Measurements from ENCODE around the gene DIRAS1. TPM values are rescaled to one million over a fixed set of nuclear protein-coding genes. Genes with fewer than 3 reads are reported as not detected.

DIRAS1 gene
- total RNA-seq, 2 donors from 2014 or later, result 3.8 to 24.6 TPM

DNA sequence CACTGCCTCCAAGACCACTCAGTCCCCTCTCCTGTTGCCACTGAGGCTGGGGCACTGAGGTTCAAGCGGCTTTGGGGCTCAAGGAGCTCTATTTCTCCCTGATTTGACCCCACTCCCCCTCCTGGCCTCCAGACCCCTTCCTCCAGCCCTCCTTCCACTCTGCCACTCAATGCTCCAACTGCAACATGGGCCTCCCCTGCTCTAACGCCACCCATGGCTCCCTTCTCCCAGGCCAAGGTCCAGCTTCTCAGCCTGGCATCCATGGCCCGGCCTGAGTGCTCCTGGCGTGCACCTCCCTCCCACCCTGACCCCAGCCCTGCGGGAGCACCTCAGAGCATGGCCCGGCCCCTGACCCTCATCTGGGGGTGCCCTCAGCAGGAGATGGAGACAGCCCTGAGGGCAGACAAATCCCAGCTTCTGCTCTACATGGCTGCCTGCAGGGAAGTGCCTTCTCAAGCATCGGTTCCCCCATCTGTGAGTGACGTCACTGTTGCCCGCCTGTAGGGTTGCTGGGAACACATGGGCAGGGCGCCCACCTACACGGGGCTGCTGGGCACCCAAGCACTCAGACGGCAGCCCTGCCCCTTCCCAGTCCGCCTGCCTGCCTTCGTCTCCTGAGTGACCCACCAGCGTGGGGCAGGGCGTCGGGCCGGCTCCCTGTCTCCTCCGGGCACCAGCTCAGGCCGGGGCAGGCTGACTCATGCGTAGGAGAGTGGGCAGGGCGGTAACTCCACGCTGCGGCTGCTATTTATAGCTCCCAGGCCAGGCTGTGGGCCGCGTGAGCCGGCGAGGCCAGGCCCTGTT, 1.6 kb upstream of the DIRAS1 start:
- no peak overlapping the region for H3K4me3 ChIP-seq
- DNase-seq (ENCODE audit: low spot score), result no peak
- no peaks in the 10 kb centered on the region for H3K36me3 ChIP-seq
- 54% methylated on average over 16 of the region's 28 CpGs for WGBS
- no peaks in the 10 kb centered on the region for H3K9me3 ChIP-seq
- H3K27ac ChIP-seq, result no peak overlapping the region
- peaks cover 7% of the 10 kb centered on the region for H3K4me1 ChIP-seq (replicated peaks)
- TF ChIP-seq, protein P1, sequence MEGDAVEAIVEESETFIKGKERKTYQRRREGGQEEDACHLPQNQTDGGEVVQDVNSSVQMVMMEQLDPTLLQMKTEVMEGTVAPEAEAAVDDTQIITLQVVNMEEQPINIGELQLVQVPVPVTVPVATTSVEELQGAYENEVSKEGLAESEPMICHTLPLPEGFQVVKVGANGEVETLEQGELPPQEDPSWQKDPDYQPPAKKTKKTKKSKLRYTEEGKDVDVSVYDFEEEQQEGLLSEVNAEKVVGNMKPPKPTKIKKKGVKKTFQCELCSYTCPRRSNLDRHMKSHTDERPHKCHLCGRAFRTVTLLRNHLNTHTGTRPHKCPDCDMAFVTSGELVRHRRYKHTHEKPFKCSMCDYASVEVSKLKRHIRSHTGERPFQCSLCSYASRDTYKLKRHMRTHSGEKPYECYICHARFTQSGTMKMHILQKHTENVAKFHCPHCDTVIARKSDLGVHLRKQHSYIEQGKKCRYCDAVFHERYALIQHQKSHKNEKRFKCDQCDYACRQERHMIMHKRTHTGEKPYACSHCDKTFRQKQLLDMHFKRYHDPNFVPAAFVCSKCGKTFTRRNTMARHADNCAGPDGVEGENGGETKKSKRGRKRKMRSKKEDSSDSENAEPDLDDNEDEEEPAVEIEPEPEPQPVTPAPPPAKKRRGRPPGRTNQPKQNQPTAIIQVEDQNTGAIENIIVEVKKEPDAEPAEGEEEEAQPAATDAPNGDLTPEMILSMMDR (IDR thresholded peaks at IDR 0.05), result no peak
- TF ChIP-seq POLR2AphosphoS5 (IDR thresholded peaks at IDR 0.05) (no peak), POLR2A (IDR thresholded peaks at IDR 0.05) (no peak)
- intact Hi-C loops (cut with DNase I), result no loop called here
- H3K27me3 ChIP-seq (replicated peaks; ENCODE audit: insufficient read depth), result no peaks in the 10 kb centered on the region

DNA sequence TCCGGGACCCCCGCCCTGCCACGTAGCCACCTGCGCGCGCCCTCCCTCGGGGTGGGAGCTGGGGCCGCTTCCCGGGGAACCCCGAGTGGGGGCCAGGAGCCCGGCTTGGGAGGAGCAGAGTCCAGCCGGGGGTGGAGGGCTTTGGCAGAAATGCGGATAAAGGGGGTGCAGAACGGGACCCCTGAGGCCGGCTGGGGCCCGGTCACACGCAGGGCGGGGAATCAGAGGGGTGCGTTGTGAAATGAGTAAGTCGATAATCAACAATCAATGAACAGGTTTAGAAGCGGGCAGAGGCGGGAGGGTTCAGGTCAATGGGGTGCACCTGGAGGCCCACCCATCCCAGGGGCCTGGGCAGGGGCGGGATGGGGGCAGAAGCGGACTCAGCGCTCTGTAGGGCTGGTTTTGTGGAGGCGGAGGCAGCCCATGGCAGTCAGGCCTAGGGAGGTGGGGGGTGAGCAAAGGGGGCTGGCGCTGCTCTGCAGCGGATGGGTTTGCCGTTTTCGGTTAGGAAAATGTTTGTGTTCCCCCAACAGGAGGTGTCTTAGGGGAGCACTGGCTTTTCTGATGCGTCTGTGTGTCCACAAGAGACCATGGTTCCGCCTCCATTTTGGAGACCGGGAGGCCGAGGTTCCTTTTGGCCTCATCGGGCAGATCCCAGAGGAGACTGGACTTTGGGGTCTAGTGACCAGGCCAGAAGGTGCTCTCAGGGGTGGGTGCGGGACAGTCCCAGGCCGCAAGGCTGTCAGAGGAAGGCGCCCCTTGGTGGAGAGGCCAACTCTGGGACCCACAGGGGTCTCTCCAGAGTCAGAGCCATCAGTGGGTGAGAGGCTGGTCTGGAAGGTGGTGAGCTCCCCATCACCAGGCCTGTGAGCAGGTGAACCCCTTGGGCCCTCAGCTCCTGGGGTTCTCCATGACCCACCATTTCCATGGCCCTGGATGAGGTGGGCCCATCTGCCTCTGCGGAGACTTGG, 683 bp upstream of the DIRAS1 start:
- Histone ChIP-seq H3K36me3 (no peaks in the 10 kb centered on the region), H3K27me3 (replicated peaks; ENCODE audit: insufficient read depth) (no peaks in the 10 kb centered on the region), H3K4me1 (replicated peaks) (peaks cover 7% of the 10 kb centered on the region), H3K9me3 (no peaks in the 10 kb centered on the region), H3K27ac (no peak overlapping the region), H3K4me3 (peak overlapping the region; percentile 36 to 59)
- no peak for DNase-seq (ENCODE audit: low spot score)
- 29% methylated on average over 39 of the region's 39 CpGs for WGBS
- intact Hi-C loops (cut with DNase I), result no loop called here
- TF ChIP-seq POLR2AphosphoS5 (IDR thresholded peaks at IDR 0.05) (no peak), POLR2A (IDR thresholded peaks at IDR 0.05) (no peak)
- TF ChIP-seq, protein P1 (IDR thresholded peaks at IDR 0.05), result no peak

DNA sequence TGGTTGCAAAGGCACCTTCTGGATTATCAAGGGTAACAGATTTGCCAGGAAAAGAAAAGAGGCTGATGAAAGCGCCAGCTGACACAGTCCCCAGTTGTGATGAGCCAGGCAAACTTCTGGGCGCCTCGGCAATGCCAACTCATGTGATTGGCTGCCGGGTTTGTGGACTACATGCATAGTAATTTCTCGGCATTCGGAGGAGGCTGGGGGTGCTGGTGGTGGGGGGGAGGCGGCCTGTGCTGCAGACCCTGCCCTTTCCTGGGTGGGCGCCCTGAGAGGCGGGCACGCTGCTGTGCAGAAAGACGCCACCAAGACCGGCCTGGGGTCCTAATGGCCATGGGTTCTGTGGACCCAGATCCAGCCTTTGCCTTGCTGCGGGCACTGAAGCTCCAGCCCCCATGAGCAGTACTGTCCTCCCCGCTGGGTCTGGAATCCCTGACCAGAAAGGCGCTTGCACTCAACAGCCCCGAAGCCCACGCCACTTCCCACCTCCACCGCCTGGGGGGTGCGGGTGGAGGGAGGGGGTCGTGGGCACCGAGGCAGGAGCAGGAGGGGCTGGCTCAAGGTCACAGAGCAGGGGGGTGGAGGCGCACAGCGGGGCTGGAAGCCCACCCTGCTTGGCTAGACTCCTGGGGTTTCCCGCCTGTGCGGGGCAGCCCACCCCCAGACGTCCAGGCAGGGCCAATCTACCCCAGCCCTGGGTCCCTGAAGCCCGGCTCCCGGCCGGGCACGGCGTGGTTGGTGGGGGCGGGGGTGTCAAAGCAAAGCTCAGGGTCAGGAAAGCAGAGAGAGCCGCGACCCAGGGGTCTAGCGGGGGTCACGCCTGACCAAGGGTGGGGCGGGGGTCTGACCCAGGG, 1.0 kb downstream of the DIRAS1 start:
- DNase-seq (ENCODE audit: low spot score), result no peak
- Histone ChIP-seq H3K4me3 (peak overlapping the region; percentile 36 to 59), H3K36me3 (no peaks in the 10 kb centered on the region), H3K9me3 (no peaks in the 10 kb centered on the region), H3K4me1 (replicated peaks) (peaks cover 7% of the 10 kb centered on the region), H3K27me3 (replicated peaks; ENCODE audit: insufficient read depth) (no peaks in the 10 kb centered on the region), H3K27ac (no peak overlapping the region)
- intact Hi-C loops (cut with DNase I), result no loop called here
- TF ChIP-seq, protein P1 (IDR thresholded peaks at IDR 0.05), result no peak
- TF ChIP-seq POLR2AphosphoS5 (IDR thresholded peaks at IDR 0.05) (no peak), POLR2A (IDR thresholded peaks at IDR 0.05) (no peak)
- WGBS, result 10% methylated on average over 36 of the region's 37 CpGs

DNA sequence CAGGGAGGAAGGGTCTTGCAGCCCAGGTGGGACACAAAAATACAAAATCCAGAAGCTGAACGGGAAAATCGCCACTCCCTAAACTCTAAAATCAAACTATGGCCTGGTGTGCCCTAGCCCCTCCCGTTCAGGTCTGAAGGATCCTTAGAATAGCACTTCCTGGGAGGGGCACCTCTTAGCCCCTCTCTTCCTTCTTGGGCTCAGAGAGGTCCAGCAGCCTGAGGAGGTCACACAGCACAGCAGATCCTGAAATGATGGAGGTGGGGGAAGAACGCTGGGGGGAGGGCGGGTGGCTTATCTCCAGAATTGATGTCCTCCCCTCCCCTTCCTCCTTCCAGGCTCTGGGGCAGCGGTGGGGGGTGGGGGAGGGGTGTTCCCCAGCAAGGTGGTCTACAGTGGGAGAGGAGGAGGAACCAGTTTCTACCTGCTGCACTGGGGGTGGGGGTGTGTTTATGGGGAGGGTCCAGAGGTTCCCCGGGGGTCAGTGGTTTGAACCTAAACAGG, 1.9 kb downstream of the DIRAS1 start:
- Histone ChIP-seq H3K27ac (no peak overlapping the region), H3K4me3 (no peak overlapping the region), H3K27me3 (replicated peaks; ENCODE audit: insufficient read depth) (no peaks in the 10 kb centered on the region), H3K4me1 (replicated peaks) (peaks cover 7% of the 10 kb centered on the region), H3K9me3 (no peaks in the 10 kb centered on the region), H3K36me3 (no peaks in the 10 kb centered on the region)
- TF ChIP-seq, protein P1 (IDR thresholded peaks at IDR 0.05), result no peak
- TF ChIP-seq POLR2A (IDR thresholded peaks at IDR 0.05) (no peak), POLR2AphosphoS5 (IDR thresholded peaks at IDR 0.05) (no peak)
- intact Hi-C loops (cut with DNase I), result no loop called here
- WGBS, result 59% methylated on average over 7 of the region's 7 CpGs
- no peak for DNase-seq (ENCODE audit: low spot score)

All from prostate gland (tissue), 2 donors.